ENCODE measurements around the gene CCDC97.

CCDC97 gene

DNA sequence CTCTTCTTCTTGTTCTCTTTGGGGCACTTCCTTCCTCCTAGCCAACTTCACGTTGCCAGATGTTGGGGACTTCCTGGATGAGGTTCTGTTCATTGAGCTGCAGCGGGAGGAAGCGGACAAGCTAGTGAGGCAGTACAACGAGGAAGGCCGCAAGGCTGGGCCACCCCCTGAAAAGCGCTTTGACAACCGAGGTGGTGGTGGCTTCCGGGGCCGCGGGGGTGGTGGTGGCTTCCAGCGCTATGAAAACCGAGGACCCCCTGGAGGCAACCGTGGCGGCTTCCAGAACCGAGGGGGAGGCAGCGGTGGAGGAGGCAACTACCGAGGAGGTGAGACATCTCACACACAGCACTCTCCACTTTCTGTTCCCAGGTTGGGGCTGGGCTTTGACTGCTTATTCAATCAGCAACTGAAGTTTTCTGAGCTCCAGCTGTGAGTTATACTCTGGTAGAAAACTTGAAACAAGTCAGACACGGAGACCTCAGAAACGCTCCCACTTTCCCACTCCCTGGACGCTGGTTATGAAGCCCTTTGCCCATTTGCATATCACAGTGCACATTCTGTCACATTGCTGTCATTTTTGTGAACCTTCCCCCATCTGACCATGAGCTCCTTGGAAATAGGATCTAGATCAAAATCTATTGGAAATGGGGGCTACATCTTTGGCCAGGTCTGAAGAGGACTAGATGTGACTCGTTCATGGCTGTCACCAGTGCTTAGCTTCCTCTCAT lies 7.2 kb upstream of the CCDC97 start:
- DNase-seq (ENCODE audit: low read depth in 1 of 2, low spot score in 1 of 2) = no peak
- in situ Hi-C loops (cut with HindIII; ENCODE audit: low pct_unique_long_range_greater_than_20kb, low sequenced_read_pairs) = no loop called here
- TF ChIP-seq JUND (IDR thresholded peaks at IDR 0.05; ENCODE audit: low read depth) = no peak

DNA sequence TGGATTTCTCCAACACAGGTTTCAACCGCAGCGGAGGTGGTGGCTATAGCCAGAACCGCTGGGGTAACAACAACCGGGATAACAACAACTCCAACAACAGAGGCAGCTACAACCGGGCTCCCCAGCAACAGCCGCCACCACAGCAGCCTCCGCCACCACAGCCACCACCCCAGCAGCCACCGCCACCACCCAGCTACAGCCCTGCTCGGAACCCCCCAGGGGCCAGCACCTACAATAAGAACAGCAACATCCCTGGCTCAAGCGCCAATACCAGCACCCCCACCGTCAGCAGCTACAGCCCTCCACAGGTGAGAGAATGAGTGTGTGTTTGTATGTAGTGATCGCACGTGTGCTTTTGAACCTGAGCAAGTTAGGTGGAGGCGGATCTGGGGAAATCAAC lies 6.0 kb upstream of the CCDC97 start:
- DNase-seq (ENCODE audit: low read depth in 1 of 2, low spot score in 1 of 2) = no peak
- no peak for TF ChIP-seq JUND (IDR thresholded peaks at IDR 0.05; ENCODE audit: low read depth)
- in situ Hi-C loops (cut with HindIII; ENCODE audit: low pct_unique_long_range_greater_than_20kb, low sequenced_read_pairs) = no loop called here

GRCh38 chr19:41304706-41305483 lies 5.1 kb upstream of the CCDC97 start:
- DNase-seq (ENCODE audit: low read depth in 1 of 2, low spot score in 1 of 2) = no peak
- in situ Hi-C loops (cut with HindIII; ENCODE audit: low pct_unique_long_range_greater_than_20kb, low sequenced_read_pairs) = no loop called here
- TF ChIP-seq JUND (IDR thresholded peaks at IDR 0.05; ENCODE audit: low read depth) = no peak

DNA sequence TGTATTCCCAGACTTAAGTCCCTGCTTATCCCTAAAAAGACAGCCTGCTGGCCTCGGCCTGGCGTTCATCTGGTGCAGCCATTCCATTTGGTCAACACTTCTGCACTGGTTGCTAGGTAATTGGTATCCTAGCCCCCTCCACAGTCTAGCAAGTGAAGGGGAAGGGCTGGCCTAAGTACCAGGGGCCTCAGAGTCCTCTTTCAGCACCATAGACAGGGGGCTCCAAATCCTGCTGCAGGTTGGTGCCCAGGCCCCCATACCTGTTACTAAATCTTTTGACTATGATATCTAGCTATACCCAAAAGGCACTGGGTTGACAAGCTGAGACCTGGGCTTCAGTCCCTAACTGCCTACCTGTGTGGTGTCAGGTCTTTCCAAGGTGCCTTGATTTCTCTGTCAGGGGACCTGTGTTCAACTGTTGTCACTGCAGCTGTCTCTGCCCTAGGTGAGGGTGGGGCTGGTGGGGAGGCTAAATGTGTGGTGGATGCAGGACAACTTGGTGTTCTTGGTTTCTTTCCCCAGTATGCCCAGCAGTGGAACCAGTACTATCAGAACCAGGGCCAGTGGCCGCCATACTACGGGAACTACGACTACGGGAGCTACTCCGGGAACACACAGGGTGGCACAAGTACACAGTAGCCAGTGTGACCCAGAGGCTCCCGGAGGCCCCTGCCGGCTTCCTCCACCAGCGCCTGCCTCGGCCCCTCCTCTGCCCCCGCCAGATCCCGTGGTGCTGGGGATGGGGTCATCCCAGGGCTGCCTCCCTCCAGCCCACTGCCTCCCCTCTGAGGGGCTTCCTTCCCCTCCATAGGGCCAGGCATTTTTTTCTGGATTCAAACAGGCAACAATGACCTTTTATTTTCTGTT lies 3.8 kb upstream of the CCDC97 start:
- DNase-seq (ENCODE audit: low read depth in 1 of 2, low spot score in 1 of 2) = no peak
- in situ Hi-C loops (cut with HindIII; ENCODE audit: low pct_unique_long_range_greater_than_20kb, low sequenced_read_pairs) = no loop called here
- TF ChIP-seq JUND (IDR thresholded peaks at IDR 0.05; ENCODE audit: low read depth) = no peak

- no peak for TF ChIP-seq JUND (IDR thresholded peaks at IDR 0.05; ENCODE audit: low read depth)
- in situ Hi-C loops (cut with HindIII; ENCODE audit: low pct_unique_long_range_greater_than_20kb, low sequenced_read_pairs) = no loop called here
- DNase-seq (ENCODE audit: low read depth in 1 of 2, low spot score in 1 of 2) = no peak
Observed at GRCh38 chr19:41307090-41307875, 2.7 kb upstream of the CCDC97 start.

DNA sequence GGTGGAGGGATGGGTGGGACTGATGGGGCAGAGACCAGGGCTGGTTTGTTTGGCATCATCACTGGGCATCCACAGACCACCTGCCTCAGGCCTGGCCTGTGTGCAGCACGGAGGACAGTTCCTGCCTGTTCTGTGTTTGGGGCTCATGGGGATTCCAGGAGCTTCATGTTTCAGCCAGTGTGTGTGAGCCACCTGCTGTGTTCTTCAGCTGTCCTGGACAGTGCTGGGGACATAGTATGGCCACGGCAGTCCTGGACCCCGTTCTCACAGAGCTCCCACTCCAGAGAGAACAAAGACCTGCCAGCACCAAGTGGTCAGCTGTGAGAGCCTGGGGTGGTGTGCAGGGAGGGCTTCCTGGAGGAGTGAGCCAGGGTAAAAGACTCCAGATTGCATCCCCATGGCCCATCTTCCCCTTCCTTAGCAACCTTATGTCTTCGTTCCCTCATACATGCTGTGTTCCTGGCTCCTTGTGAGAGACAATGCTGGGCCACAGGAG lies 2.0 kb upstream of the CCDC97 start:
- in situ Hi-C loops (cut with HindIII; ENCODE audit: low pct_unique_long_range_greater_than_20kb, low sequenced_read_pairs) = no loop called here
- no peak for DNase-seq (ENCODE audit: low read depth in 1 of 2, low spot score in 1 of 2)
- no peak for TF ChIP-seq JUND (IDR thresholded peaks at IDR 0.05; ENCODE audit: low read depth)

DNA sequence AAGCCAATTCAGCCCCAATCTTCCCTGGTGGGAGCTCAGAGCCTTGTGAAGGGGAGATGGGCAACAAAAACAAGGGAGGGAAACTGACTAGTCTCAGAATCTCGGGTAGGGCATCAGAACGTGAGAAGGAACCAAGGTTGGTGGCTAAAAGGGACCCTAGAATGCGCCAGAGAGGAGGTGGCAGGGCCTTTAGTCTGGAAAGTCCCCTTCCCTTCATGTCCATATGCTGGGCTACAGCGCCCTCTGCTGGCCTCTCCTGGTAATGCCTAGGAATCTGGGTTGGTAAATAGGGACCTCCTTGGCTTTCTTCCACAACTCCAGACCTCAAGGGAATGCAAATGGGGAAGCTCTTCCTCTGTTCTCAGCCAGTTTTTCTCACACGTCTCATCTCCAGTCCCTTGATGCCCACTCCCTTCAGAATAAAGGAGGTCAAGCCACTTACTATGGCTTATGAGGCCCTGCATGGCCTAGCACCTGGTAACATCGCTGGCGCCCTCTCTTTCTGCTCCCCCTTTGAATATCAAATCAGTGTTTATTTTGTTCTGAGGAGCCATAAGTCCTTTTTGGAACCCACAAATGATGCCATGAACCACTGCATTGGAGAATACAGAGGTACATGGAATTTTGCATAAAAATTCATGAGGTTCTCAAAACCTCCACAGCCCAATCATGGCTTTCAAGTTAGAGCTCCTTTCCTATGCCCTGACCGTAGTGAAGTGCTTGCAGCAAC lies 1.4 kb upstream of the CCDC97 start:
- DNase-seq (ENCODE audit: low read depth in 1 of 2, low spot score in 1 of 2) = peak in 1 of 2 experiments; percentile 87
- no peak for TF ChIP-seq JUND (IDR thresholded peaks at IDR 0.05; ENCODE audit: low read depth)
- in situ Hi-C loops (cut with HindIII; ENCODE audit: low pct_unique_long_range_greater_than_20kb, low sequenced_read_pairs) = no loop called here

- DNase-seq (ENCODE audit: low read depth in 1 of 2, low spot score in 1 of 2) = peak in 1 of 2 experiments; percentile 46
- TF ChIP-seq JUND (IDR thresholded peaks at IDR 0.05; ENCODE audit: low read depth) = no peak
- in situ Hi-C loops (cut with HindIII; ENCODE audit: low pct_unique_long_range_greater_than_20kb, low sequenced_read_pairs) = no loop called here
Observed at GRCh38 chr19:41309180-41310032, 566 bp upstream of the CCDC97 start.

- TF ChIP-seq JUND (IDR thresholded peaks at IDR 0.05; ENCODE audit: low read depth) = no peak
- no peak for DNase-seq (ENCODE audit: low read depth in 1 of 2, low spot score in 1 of 2)
- in situ Hi-C loops (cut with HindIII; ENCODE audit: low pct_unique_long_range_greater_than_20kb, low sequenced_read_pairs) = no loop called here
Observed at GRCh38 chr19:41311072-41311471, 1.1 kb downstream of the CCDC97 start.

- in situ Hi-C loops (cut with HindIII; ENCODE audit: low pct_unique_long_range_greater_than_20kb, low sequenced_read_pairs) = no loop called here
- DNase-seq (ENCODE audit: low read depth in 1 of 2, low spot score in 1 of 2) = no peak
- no peak for TF ChIP-seq JUND (IDR thresholded peaks at IDR 0.05; ENCODE audit: low read depth)
Observed at GRCh38 chr19:41311613-41312012, 1.6 kb downstream of the CCDC97 start.

All from T47D (cell line).